Measurements from ENCODE around the gene GLRX3.
A peak's percentile ranks its signal among the peaks of the same experiment; 100 is the strongest.

GLRX3 gene

DNA sequence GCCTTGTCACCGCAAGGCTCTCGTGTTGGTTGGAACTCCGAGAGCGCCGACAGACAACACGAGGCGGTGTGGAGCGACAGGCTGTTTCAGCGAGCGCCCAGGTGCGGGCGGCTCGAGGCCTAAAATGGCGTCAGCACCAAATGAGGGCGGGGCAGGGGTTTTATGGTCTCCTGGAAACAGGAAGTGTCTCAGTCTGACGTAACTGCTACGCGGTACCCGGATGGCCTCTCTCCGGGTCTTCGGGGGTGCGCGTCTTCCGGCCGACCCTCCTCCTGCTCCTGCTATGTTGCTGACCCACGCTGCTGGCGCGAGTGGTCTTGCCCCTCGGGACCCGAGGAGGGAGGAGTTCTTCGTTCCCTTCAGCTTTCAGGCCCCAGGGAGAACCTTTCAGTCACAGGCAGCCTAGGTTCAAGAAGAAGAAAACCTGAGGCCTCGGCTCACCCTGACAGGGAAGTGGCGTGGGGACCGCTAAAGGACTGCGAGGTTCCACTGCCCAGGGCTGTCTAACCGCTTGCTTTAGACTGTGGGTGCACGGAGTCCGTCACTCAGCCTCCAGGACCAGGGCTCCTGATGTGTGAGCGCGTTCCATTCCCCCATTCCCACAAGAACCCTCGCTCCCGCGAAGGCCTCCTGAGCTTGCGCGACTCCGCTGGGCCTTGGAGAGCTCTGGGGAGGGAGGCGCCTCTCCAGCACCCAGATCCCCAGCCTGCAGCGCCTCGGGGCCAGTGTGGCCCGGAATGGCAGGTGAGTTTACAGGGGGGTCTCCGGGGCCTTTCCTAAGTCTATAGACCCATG lies 77.3 kb downstream of the GLRX3 start:
- Mint-ChIP-seq H3K27me3 (no peaks in the 10 kb centered on the region), H3K27ac (no peak overlapping the region), H3K4me1 (ENCODE audit: low read depth in 2 of 2) (no peaks in the 10 kb centered on the region), H3K4me3 (no peak overlapping the region), H3K9me3 (no peaks in the 10 kb centered on the region), H3K36me3 (ENCODE audit: insufficient read depth) (no peaks in the 10 kb centered on the region)
- no peak for DNase-seq
- no peak for ATAC-seq (replicated peaks)

DNA sequence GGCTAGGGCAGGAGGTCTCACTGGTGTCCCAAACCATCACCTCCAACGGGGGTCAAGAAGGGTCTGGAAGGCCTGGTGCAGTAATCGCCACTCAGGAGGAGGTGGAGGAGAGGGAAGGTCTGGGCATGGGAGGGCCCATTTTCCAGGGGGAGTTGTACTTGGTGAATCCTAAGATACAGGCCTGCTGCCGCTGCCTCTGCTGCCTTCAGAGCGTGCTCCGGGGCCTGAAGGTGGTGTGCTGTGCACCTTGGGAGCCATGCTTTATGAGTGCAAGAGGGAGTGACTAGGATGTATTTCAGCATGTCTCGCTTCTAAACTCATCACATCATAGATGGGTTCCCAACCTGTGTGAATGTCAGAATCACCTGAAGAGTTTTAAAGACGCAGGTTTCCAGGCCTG lies 78.2 kb downstream of the GLRX3 start:
- no peak overlapping the region for H3K27ac Mint-ChIP-seq
- no peaks in the 10 kb centered on the region for H3K4me1 Mint-ChIP-seq (ENCODE audit: low read depth in 2 of 2)
- no peaks in the 10 kb centered on the region for H3K36me3 Mint-ChIP-seq (ENCODE audit: insufficient read depth)
- no peak for DNase-seq
- no peaks in the 10 kb centered on the region for H3K27me3 Mint-ChIP-seq
- no peaks in the 10 kb centered on the region for H3K9me3 Mint-ChIP-seq
- ATAC-seq (replicated peaks) = no peak
- H3K4me3 Mint-ChIP-seq = no peak overlapping the region

DNA sequence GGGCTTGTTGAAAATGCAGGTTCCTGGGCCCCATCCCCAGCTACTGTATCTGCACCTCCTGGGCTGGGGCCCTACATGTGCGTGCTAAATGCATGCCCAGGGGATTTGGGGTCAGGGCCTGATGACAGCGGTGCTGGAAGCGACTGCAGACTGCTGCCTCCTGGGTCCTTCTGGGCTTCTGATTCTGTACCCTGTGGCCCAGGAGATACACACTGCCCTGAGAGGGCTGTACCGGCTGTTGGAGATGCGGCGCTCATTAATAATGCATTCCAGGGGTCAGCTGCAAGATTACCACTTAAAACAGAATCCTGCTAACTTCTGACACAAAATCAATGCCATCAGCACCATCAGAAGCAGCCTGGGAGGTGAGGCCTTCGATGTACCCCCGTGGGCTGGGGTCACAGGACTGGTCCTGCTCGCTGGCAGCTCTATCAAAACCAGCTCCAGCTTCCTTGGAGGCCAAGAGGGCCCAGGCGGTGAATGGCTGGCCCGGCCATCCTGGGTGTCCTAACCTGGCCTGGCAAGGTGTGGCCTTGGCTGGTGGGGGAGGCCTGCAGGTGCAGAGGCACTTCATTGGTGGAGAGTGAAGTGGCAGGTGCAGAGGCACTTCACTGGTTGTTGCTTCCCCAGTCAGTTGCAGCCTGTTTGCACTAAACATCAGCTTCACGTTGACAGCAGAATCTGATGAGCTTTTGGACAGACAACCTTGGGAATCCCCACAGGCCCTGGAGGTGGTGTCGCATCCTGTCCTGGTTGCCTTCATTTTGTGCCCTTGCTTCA lies 79.2 kb downstream of the GLRX3 start:
- H3K4me1 Mint-ChIP-seq (ENCODE audit: low read depth in 2 of 2) = peaks cover 0 to 2% of the 10 kb centered on the region in 2 donors
- H3K27me3 Mint-ChIP-seq = no peaks in the 10 kb centered on the region
- DNase-seq = no peak
- no peaks in the 10 kb centered on the region for H3K36me3 Mint-ChIP-seq (ENCODE audit: insufficient read depth)
- H3K9me3 Mint-ChIP-seq = no peaks in the 10 kb centered on the region
- H3K27ac Mint-ChIP-seq = no peak overlapping the region
- H3K4me3 Mint-ChIP-seq = no peak overlapping the region
- no peak for ATAC-seq (replicated peaks)

DNA sequence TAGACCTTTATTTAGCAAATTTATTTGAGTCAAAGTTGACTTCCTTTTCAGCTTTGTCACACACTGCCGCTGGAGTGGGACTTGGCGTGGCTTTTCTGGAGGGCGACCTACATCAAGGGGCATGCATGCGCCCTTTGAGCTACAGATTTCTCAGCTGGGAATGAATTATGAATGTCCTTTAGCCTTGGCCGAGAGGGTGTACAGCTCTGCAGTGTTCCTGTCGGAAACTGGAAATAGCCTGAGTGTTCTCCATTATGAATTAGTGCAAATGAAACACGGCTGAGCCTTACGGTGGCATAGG lies 79.7 kb downstream of the GLRX3 start:
- Mint-ChIP-seq H3K36me3 (ENCODE audit: insufficient read depth) (no peaks in the 10 kb centered on the region), H3K27me3 (no peaks in the 10 kb centered on the region), H3K4me3 (no peak overlapping the region), H3K9me3 (no peaks in the 10 kb centered on the region), H3K4me1 (ENCODE audit: low read depth in 2 of 2) (peaks cover 0 to 2% of the 10 kb centered on the region in 2 donors), H3K27ac (no peak overlapping the region)
- ATAC-seq (replicated peaks) (no peak), DNase-seq (no peak)

DNA sequence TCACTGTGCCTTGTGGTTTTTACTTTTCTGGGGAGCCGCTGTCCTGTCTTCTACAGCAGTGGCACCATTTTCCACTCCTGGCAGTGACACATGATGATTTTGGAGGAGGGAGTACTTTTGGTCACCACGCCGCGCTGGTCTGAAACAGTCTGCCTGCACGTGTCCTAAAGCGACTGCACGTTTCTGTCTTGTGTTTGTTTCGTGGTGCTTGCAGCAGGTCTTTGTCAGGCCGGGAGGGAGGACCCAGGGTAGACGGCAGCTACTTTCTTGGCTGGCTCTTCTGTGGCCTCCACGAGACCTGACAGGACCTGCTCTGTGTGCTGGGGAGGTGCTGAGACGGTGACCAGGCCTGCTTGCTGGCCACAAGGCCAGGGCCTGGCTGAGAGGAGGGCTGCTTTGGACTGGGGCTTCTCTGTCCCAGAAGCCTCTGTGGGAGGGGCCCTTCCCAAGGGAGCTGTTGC lies 82.0 kb downstream of the GLRX3 start:
- no peaks in the 10 kb centered on the region for H3K36me3 Mint-ChIP-seq (ENCODE audit: insufficient read depth)
- DNase-seq = no peak
- no peak for ATAC-seq (replicated peaks)
- H3K27ac Mint-ChIP-seq = no peak overlapping the region
- H3K27me3 Mint-ChIP-seq = no peaks in the 10 kb centered on the region
- H3K4me1 Mint-ChIP-seq (ENCODE audit: low read depth in 2 of 2) = peaks cover 0 to 2% of the 10 kb centered on the region in 2 donors
- no peak overlapping the region for H3K4me3 Mint-ChIP-seq
- no peaks in the 10 kb centered on the region for H3K9me3 Mint-ChIP-seq

DNA sequence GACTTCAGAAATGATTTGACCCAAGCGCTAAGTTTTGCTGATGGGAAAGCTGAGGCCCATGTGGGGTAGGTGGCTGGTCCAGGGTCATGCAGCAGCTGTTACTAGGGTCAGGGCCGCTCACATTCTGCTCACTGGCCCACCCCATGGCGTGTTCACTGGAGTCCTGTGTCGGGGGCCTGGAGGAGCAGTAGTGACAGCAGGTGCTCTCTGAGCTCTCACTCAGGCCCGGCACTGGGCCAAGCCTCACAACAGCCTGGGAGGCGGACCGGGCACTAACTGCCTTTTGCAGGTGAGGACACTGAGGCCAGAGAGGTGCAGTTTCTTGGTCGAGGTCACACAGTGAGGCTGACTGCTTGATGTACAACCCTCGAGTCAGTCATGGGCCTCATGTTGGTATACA lies 82.7 kb downstream of the GLRX3 start:
- no peaks in the 10 kb centered on the region for H3K27me3 Mint-ChIP-seq
- no peak for DNase-seq
- no peak for ATAC-seq (replicated peaks)
- no peak overlapping the region for H3K4me3 Mint-ChIP-seq
- H3K4me1 Mint-ChIP-seq (ENCODE audit: low read depth in 2 of 2) = peaks cover 0 to 2% of the 10 kb centered on the region in 2 donors
- no peak overlapping the region for H3K27ac Mint-ChIP-seq
- H3K36me3 Mint-ChIP-seq (ENCODE audit: insufficient read depth) = no peaks in the 10 kb centered on the region
- H3K9me3 Mint-ChIP-seq = no peaks in the 10 kb centered on the region

DNA sequence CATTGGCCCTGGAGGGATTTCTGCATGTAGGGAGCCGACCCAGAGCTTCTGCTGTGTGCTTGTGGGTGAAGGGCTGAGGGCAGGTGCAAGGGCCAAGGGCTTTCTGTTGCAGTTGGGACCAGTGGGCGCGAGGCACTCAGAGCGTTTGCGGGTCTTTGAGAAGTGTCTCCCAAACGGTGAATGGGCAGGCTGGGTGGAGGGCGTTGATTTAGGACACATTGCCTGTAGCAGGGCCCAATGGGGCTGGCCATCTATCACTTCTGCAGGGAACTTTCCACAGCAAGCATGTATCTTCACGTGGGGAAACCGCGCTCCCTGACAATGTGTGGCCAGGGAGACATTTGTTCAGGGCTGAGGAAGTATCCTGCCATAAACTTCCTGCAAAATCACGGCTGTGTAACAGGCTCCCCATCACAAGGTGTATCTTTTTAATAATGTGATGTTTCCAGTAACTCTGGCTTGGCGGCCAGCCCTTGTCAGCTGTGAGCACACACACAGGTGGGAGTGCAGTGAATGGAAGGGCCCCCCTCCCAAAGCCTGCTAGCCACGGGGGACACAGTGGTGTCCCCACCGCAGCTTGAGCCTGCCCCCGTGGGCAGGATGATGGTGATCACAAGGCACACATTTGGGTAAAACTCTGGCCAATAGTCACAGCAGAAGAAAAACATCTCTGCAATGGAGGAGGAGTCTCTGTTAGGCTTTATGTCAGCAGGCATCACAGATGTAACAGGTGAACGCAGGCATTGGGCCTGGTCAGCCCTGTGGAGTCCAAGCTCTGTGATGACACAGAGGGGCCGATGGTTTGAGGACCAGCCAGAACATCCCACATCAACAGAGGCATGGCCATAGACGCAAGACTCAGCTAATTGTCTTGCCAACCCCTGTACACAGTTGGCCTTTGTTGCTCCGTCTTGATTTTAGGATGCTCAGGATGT lies 84.3 kb downstream of the GLRX3 start:
- H3K36me3 Mint-ChIP-seq (ENCODE audit: insufficient read depth) = no peaks in the 10 kb centered on the region
- ATAC-seq (replicated peaks) = no peak
- H3K9me3 Mint-ChIP-seq = no peaks in the 10 kb centered on the region
- peak overlapping the region; percentile 5 to 74 for H3K27ac Mint-ChIP-seq
- H3K4me3 Mint-ChIP-seq = no peak overlapping the region
- DNase-seq = no peak
- H3K4me1 Mint-ChIP-seq (ENCODE audit: low read depth in 2 of 2) = peaks cover 0 to 2% of the 10 kb centered on the region in 2 donors
- H3K27me3 Mint-ChIP-seq = peaks cover 0 to 11% of the 10 kb centered on the region in 2 donors

DNA sequence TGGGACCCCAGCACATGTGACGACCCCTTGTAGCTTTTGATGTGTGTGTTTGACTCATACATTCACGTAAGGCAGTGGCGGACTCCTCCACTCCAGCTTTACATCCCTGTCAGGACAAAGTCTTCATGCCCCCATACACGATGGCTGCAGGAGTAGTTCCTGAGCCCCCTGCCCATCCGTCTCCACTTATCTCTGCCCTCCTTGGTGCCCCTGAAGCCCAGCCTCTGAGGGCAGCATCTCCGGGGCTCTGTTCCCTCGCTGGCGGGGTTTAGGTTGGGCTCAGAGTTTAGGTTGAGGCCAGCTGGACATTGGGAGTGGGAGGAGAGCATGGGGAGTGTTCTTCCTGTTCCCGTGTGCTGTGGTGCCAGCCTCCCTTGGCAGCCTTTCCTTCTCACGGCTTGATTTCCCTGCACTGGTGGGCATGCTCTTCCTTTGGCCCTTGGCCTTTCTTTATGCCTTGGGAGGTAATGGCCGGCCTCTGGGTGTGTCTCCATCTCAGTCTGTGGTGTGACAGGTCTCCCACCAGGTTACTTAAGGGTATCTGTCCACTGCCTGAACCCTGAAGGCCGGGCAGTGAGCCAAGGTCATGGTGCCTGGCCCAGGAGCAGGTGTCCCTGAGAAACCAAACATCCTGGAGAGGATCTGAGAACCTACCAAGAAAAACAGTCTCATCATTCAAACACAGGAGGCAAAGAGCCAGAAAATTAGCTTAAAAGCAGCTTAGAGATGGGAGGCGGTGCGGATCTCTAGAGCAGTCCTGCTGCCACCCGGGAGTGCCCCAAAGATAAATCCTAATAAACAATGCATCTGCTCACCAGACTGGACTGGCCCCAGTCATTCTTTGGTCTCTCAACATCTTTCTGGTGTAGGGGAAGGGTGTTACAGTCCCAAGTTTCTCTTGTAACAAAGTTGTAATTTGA lies 85.5 kb downstream of the GLRX3 start:
- Mint-ChIP-seq H3K9me3 (no peaks in the 10 kb centered on the region), H3K4me1 (ENCODE audit: low read depth in 2 of 2) (peaks cover 0 to 2% of the 10 kb centered on the region in 2 donors), H3K36me3 (ENCODE audit: insufficient read depth) (no peaks in the 10 kb centered on the region), H3K4me3 (no peak overlapping the region), H3K27me3 (peaks cover 0 to 23% of the 10 kb centered on the region in 2 donors), H3K27ac (no peak overlapping the region)
- DNase-seq (no peak), ATAC-seq (replicated peaks) (no peak)

DNA sequence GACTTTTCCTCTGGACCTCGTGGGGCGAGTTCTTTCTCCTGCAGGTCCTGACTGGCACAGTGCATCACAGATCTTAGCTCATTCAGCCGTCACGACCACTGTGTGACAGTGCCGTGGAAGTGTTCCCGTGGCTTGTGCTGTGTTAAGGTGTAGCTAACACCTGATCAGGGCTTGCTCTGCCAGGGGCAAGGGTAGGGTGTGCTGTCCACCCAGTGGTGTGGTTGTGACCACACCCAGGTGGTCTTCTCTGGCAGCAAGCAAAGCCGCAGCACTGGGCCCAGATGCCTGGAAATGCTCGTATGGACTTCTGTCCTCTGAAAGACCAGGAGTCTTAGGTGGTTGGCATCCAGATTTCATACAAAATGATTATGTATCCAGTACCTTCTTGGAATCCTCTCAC lies 86.2 kb downstream of the GLRX3 start:
- Mint-ChIP-seq H3K9me3 (peaks cover 2 to 3% of the 10 kb centered on the region in 2 donors), H3K36me3 (ENCODE audit: insufficient read depth) (no peaks in the 10 kb centered on the region), H3K4me3 (no peak overlapping the region), H3K4me1 (ENCODE audit: low read depth in 2 of 2) (peaks cover 0 to 2% of the 10 kb centered on the region in 2 donors), H3K27ac (no peak overlapping the region), H3K27me3 (peaks cover 0 to 25% of the 10 kb centered on the region in 2 donors)
- DNase-seq = no peak
- ATAC-seq (replicated peaks) = no peak

DNA sequence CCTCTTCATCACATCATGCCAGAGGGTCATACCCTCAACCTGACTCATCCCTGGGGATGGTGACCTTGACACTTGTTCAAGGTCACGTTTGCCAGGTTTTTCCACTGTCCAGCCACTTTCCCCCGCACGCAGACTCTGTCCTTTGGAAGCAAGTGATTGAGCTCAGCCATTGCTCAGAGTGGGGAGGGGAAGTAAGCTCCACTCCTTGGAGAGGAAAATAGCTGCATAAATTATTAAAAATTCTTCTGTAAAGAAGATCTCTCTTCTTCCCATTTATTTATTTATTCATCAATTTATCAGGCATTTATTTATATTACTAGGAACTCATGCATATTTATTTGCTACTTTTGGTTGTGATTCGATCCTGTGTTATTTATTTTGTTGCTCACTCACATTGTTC lies 88.0 kb downstream of the GLRX3 start:
- Mint-ChIP-seq H3K9me3 (peaks cover 5 to 14% of the 10 kb centered on the region in 2 donors), H3K27me3 (peaks cover 0 to 25% of the 10 kb centered on the region in 2 donors), H3K27ac (no peak overlapping the region), H3K36me3 (ENCODE audit: insufficient read depth) (no peaks in the 10 kb centered on the region), H3K4me1 (ENCODE audit: low read depth in 2 of 2) (peaks cover 0 to 2% of the 10 kb centered on the region in 2 donors), H3K4me3 (no peak overlapping the region)
- no peak for ATAC-seq (replicated peaks)
- no peak for DNase-seq

DNA sequence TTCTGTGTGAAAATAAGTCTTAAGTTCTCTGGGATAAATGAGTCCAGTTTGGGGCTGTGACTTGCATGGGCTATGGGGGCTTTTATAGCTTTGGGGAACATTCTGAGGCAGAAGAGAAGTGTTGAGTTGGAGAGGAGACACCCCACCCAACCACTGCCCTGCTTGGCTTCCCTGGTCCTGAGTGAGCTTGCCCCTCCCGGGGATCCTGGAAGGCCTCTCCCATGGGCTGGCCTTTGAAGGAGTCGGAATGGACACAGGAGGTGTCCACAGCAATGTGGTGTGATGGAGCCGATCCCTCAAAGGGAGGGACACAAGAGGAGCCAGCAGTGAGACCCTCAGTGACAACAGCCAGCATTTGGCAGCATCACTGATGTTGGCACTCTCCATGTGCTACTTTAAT lies 89.8 kb downstream of the GLRX3 start:
- H3K4me1 Mint-ChIP-seq (ENCODE audit: low read depth in 2 of 2) = no peaks in the 10 kb centered on the region
- no peak overlapping the region for H3K27ac Mint-ChIP-seq
- peaks cover 0 to 25% of the 10 kb centered on the region in 2 donors for H3K27me3 Mint-ChIP-seq
- H3K4me3 Mint-ChIP-seq = no peak overlapping the region
- DNase-seq (no peak), ATAC-seq (replicated peaks) (no peak)
- no peaks in the 10 kb centered on the region for H3K36me3 Mint-ChIP-seq (ENCODE audit: insufficient read depth)
- peaks cover 5 to 14% of the 10 kb centered on the region in 2 donors for H3K9me3 Mint-ChIP-seq

DNA sequence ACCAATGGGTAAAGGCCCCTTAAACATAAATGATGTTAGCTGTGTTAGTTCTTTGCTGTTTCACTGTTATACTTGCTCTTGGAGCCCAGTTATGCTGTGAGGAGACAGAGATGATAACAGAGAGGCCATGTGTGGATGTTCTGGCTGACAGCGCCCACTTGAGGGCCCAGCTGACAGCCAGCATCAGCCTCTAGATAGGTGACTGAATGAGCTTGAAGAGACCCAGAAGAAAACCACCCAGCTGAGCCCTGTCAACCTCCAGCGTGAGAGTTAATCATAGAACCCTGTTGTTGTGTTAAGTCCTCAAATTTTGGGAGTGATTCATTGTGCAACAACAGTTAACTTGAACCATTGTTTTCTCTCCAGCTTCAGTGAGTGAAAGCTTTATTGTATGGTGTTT lies 91.7 kb downstream of the GLRX3 start:
- no peak overlapping the region for H3K27ac Mint-ChIP-seq
- DNase-seq (no peak), ATAC-seq (replicated peaks) (no peak)
- H3K4me3 Mint-ChIP-seq = no peak overlapping the region
- H3K4me1 Mint-ChIP-seq (ENCODE audit: low read depth in 2 of 2) = no peaks in the 10 kb centered on the region
- peaks cover 0 to 25% of the 10 kb centered on the region in 2 donors for H3K27me3 Mint-ChIP-seq
- H3K36me3 Mint-ChIP-seq (ENCODE audit: insufficient read depth) = no peaks in the 10 kb centered on the region
- H3K9me3 Mint-ChIP-seq = peaks cover 5 to 14% of the 10 kb centered on the region in 2 donors

All from effector memory CD8-positive, alpha-beta T cell (primary cell).